MM.1S (cell line): Measurements from ENCODE around the gene SH3RF1.

Source experiments
- EZH2 ChIP-seq: fragments of 300-600 bp; sonication (generic); optimal IDR thresholded peaks from 2 replicates; pipeline ENCODE3; 2017; ENCODE audit warnings: low read depth, mild to moderate bottlenecking, antibody characterized with exemption, low read length, mixed read lengths
- TF ChIP-seq, protein P1 (sequence below): fragments of 300-600 bp; sonication (generic); IDR thresholded peaks from 2 replicates; pipeline ENCODE4 v1.5.1; 2016; ENCODE audit warnings: antibody characterized with exemption, low read length, mixed read lengths

DNA sequence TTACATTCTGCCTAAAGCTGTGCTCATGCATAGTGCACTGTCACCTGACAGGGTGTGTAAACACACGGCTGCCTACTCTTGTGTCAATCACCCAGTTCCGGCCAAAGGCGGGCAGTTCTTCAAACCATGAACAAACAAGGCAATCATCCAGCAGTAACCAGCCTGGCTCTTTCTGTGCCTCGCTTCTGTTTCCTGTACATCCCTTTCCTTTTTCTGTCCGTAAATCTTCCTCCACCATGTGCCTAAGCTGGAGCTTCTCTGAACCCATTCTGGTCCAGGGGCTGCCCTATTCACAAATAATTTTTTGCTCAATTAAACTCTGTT, 199.9 kb downstream of the SH3RF1 start:
- TF ChIP-seq, protein P1, sequence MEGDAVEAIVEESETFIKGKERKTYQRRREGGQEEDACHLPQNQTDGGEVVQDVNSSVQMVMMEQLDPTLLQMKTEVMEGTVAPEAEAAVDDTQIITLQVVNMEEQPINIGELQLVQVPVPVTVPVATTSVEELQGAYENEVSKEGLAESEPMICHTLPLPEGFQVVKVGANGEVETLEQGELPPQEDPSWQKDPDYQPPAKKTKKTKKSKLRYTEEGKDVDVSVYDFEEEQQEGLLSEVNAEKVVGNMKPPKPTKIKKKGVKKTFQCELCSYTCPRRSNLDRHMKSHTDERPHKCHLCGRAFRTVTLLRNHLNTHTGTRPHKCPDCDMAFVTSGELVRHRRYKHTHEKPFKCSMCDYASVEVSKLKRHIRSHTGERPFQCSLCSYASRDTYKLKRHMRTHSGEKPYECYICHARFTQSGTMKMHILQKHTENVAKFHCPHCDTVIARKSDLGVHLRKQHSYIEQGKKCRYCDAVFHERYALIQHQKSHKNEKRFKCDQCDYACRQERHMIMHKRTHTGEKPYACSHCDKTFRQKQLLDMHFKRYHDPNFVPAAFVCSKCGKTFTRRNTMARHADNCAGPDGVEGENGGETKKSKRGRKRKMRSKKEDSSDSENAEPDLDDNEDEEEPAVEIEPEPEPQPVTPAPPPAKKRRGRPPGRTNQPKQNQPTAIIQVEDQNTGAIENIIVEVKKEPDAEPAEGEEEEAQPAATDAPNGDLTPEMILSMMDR = no peak
- no peak for TF ChIP-seq EZH2
